ENCODE data around the gene MEF2D. TPM values are rescaled to one million over a fixed set of nuclear protein-coding genes. Genes with fewer than 3 reads are reported as not detected.

MEF2D gene
- total RNA-seq, 1 donor from 2014 or later, result 56.6 TPM

GRCh38 chr1:156455362-156455761 lies 45.2 kb downstream of the MEF2D start:
- H3K27me3 Mint-ChIP-seq (ENCODE audit: low read depth, unreplicated experiment), result no peaks in the 10 kb centered on the region
- Histone ChIP-seq H3K4me2 (ENCODE audit: low read length) (no peak overlapping the region), H3K4me1 (ENCODE audit: insufficient read depth, low read length) (peaks cover 6% of the 10 kb centered on the region), H4K20me1 (ENCODE audit: insufficient read depth, low read length) (no peaks in the 10 kb centered on the region), H2AFZ (ENCODE audit: low read depth, low read length) (no peak overlapping the region), H3K27me3 (ENCODE audit: insufficient read depth, low read length) (peaks cover 10% of the 10 kb centered on the region), H3K27ac (ENCODE audit: low read depth, low read length) (no peak overlapping the region), H3K9me3 (ENCODE audit: insufficient read depth, low read depth, low read length) (no peaks in the 10 kb centered on the region), H3K79me2 (ENCODE audit: insufficient read depth, low read length) (no peaks in the 10 kb centered on the region), H3K36me3 (ENCODE audit: insufficient read depth, low read length) (no peaks in the 10 kb centered on the region), H3K9ac (ENCODE audit: low read length) (no peak overlapping the region), H3K4me3 (ENCODE audit: insufficient read depth, low read depth, low read length) (no peak overlapping the region)
- FAIRE-seq (no peak), DNase-seq (ENCODE audit: low read depth) (no peak)
- H3K27ac Mint-ChIP-seq (ENCODE audit: unreplicated experiment), result no peak overlapping the region
- no peaks in the 10 kb centered on the region for H3K36me3 Mint-ChIP-seq (ENCODE audit: low read depth, unreplicated experiment)
- peaks cover 2% of the 10 kb centered on the region for H3K4me1 Mint-ChIP-seq (ENCODE audit: low read depth, unreplicated experiment)
- H3K9me3 Mint-ChIP-seq (ENCODE audit: unreplicated experiment), result no peaks in the 10 kb centered on the region
- no peak for TF ChIP-seq CTCF (IDR thresholded peaks at IDR 0.05; ENCODE audit: insufficient read depth, low read depth, low read length)
- no peak for TF ChIP-seq EZH2 (IDR thresholded peaks at IDR 0.05; ENCODE audit: insufficient read depth, low read length)
- no peak overlapping the region for H3K4me3 Mint-ChIP-seq (ENCODE audit: unreplicated experiment)

- Histone ChIP-seq H3K4me3 (ENCODE audit: insufficient read depth, low read depth, low read length) (no peak overlapping the region), H3K9ac (ENCODE audit: low read length) (no peak overlapping the region)
- FAIRE-seq, result no peak
Measured at GRCh38 chr1:156452907-156453306, 47.7 kb downstream of the MEF2D start.

More at GRCh38 chr1:156452907-156453306, 47.7 kb downstream of the MEF2D start:
- H3K4me1 ChIP-seq (ENCODE audit: insufficient read depth, low read length), result peaks cover 6% of the 10 kb centered on the region
- H3K27me3 ChIP-seq (ENCODE audit: insufficient read depth, low read length), result peaks cover 11% of the 10 kb centered on the region
- no peaks in the 10 kb centered on the region for H3K9me3 ChIP-seq (ENCODE audit: insufficient read depth, low read depth, low read length)
- H3K36me3 ChIP-seq (ENCODE audit: insufficient read depth, low read length), result no peaks in the 10 kb centered on the region
- DNase-seq (ENCODE audit: low read depth), result no peak
- no peaks in the 10 kb centered on the region for H3K9me3 Mint-ChIP-seq (ENCODE audit: unreplicated experiment)
- no peak overlapping the region for H2AFZ ChIP-seq (ENCODE audit: low read depth, low read length)
- H3K27ac ChIP-seq (ENCODE audit: low read depth, low read length), result no peak overlapping the region
- no peak overlapping the region for H3K27ac Mint-ChIP-seq (ENCODE audit: unreplicated experiment)
- no peak overlapping the region for H3K4me3 Mint-ChIP-seq (ENCODE audit: unreplicated experiment)
- no peak for TF ChIP-seq EZH2 (IDR thresholded peaks at IDR 0.05; ENCODE audit: insufficient read depth, low read length)
- no peak for TF ChIP-seq CTCF (IDR thresholded peaks at IDR 0.05; ENCODE audit: insufficient read depth, low read depth, low read length)
- no peaks in the 10 kb centered on the region for H3K36me3 Mint-ChIP-seq (ENCODE audit: low read depth, unreplicated experiment)
- H3K4me2 ChIP-seq (ENCODE audit: low read length), result no peak overlapping the region
- no peaks in the 10 kb centered on the region for H4K20me1 ChIP-seq (ENCODE audit: insufficient read depth, low read length)
- H3K79me2 ChIP-seq (ENCODE audit: insufficient read depth, low read length), result no peaks in the 10 kb centered on the region
- peaks cover 5% of the 10 kb centered on the region for H3K4me1 Mint-ChIP-seq (ENCODE audit: low read depth, unreplicated experiment)
- H3K27me3 Mint-ChIP-seq (ENCODE audit: low read depth, unreplicated experiment), result peaks cover 9% of the 10 kb centered on the region
